CD4-positive, alpha-beta T cell treated with Interleukin-12 subunit alpha and Interleukin-12 subunit beta, for 1 hour (primary cell): ENCODE data around the gene CDK13.
A peak's percentile ranks its signal among the peaks of the same experiment; 100 is the strongest.

Source experiments
- DNase-seq: peaks from one replicate; pipeline ENCODE4 v3.0.0-alpha.2; 2020

Gene CDK13

DNA sequence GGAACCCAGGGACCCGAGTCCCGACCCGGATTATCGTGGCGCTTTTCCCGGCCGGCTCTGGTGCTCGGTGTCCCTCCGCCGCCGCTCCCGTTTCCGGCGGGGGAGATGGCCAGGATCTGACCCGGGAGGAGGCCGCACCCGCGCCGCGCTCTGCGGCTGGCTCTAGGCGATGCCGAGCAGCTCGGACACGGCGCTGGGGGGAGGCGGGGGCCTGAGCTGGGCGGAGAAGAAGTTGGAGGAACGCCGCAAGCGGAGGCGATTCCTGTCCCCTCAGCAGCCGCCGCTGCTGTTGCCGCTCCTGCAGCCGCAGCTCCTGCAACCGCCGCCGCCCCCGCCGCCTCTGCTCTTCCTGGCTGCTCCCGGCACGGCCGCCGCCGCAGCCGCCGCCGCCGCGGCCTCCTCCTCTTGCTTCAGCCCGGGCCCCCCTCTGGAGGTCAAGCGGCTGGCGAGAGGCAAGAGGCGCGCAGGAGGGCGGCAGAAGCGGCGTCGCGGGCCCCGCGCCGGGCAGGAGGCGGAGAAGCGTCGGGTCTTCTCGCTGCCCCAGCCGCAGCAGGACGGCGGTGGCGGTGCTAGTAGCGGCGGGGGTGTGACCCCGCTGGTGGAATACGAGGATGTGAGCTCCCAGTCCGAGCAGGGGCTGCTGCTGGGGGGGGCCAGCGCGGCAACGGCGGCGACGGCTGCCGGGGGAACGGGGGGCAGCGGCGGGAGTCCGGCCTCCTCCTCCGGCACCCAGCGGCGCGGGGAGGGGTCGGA is 593 bp downstream of the CDK13 start:
- peak; percentile 39 for DNase-seq

DNA sequence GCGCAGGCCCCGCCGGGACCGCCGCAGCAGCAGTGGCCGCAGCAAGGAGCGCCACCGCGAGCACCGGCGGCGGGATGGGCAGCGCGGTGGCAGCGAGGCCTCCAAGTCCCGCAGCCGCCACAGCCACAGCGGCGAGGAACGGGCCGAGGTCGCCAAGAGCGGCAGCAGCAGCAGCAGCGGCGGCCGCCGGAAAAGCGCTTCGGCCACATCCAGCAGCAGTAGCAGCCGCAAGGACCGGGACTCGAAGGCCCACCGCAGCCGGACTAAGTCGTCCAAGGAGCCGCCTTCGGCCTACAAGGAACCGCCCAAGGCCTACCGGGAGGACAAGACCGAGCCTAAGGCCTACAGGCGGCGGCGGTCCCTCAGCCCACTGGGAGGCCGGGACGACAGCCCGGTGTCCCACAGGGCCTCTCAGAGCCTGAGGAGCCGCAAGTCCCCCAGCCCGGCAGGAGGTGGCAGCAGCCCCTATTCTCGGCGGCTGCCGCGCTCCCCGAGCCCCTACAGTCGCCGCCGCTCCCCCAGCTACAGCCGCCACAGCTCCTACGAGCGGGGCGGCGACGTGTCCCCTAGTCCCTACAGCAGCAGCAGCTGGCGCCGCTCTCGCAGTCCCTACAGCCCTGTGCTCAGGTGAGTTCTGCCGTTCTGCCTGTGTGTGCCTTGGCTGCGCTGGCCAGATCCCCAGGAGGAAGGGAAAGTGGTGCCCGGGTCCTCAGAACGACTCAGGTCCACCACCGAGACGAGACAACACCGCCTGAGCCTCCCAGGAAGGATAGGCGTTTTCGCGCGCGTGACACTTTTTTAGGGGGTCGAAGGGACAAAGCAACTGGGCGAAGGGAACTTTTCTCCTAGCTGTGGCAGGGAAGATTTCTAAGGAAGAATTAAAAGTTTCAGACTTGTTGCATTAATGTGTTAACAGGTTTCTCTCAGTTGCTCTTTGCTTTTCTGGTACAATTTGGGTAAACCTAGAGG is 1.5 kb downstream of the CDK13 start:
- peak; percentile 73 for DNase-seq

DNA sequence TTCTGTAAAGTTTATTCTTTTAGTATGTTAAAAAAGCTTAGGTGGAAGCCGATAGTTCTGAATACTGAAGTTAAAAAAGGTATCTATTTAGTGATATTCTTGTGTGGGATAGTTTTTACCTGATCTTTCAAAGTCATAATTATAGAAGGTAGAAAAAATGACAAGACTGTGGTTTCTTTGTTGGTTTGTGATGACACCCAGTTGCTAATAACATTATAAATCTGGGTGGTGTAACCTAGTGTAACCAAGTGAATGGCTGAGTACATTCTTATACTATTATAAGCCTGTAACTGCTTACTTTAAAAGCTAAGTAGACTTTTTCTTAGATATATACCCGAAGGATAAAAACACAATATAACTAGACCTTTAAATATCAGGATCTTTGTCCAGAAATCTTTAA is 2.3 kb downstream of the CDK13 start:
- DNase-seq = peak; percentile 48

DNA sequence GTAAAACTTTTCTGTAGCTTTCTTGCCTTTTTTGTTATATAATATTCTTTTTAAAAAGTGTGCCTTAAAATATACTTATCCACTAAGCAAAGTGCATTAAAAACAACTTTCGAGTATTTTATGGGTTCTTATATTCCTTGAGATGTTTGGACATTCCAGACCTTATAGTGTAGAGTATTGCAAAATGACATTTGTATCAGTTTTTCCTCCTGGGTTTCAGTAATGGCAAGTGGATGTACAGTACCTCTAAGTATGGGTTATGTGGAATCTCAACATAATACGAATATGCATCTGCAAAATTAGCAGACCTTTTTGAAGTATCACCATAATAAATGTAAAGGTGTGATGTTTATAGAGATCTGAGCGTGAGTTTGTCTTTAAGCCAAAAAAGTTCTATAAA is 2.7 kb downstream of the CDK13 start:
- DNase-seq = no peak

DNA sequence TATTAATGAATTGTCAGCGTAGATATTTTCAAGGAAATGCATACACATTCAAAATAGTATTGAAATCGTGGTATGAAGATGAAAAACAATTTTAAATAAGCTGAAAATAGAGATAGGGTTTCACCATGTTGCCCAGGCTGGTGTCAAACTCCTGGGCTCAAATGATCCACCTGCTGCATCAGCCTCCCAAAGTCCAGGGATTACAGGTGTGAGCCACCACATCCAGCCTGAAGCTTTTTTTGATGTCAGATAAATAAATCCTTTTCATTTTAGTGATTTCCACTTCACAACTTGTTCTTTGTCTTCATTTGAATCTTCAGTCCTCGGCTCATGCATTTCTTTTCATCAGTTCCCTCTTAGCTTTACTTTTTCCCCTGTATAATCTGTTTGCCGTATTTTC is 4.6 kb downstream of the CDK13 start:
- DNase-seq = no peak

DNA sequence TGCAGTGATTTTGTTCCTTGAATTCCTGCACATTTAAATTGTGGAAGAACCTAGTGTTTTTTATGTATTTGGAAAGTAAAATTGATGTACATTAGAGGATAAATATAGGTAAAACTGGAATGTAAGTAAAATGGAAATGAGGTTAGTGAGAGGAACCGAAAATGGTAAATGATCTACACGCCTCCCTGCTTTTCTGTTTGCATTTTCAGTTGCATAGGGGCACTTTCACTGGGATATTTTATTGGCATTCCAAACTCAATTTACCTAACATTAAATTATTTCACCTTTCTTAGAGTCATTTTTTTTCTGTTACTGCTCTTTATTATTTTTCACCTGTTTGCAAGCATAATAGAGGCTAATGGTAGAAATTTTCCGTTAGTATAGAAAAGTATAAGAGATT is 8.0 kb downstream of the CDK13 start:
- DNase-seq = no peak

DNA sequence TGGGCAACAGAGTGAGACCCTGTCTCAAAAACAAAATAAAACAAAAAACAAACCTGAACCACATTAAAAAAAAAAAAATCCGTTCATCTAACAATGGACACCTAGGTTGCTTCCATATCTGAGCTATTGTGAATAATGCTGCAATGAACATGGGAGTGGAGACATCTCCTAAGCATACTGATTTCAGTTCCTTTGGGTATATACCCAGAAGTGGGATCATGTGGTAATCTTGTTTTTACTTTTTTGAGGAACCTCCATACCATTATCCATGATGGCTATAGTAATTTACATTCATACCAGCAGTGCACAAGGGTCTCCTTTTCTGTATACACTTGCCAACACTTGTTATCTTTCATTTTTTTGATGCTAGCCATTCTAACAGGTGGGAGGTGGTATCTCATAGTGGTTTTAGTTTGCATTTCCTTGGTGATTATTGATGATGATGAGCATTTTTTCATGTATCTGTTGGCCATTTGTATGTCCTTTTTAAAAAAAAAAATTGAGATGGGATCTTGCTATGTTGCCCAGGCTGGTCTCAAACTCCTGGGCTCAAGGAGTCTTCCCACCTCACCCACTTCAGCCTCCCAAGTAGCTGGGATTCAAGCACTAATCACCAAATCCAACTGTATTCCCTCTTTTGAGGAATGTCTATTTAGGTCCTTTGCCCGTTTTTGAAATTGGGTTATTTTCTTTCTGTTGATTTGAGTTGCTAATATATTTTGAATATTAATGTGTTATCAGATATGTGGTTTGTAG is 17.5 kb downstream of the CDK13 start:
- DNase-seq = no peak

DNA sequence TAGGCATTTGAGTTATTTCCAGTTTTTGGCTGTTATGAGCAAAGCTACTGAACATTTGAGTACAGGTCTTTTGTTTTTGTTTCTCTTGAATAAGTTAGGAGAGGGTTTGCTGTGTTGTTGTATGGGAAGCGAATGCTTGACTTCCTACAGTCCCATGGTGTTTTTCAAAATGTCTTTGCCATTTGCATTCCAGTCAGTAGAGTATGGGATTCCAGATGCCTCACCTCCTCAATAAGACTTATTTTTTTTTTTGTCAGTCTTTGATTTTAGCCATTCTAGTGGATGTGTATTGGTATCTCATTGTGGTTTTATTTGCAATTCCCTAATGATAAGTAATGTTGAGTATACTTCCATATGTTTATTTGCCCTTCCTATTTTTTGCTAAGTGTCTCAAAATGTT is 19.4 kb downstream of the CDK13 start:
- DNase-seq = no peak

DNA sequence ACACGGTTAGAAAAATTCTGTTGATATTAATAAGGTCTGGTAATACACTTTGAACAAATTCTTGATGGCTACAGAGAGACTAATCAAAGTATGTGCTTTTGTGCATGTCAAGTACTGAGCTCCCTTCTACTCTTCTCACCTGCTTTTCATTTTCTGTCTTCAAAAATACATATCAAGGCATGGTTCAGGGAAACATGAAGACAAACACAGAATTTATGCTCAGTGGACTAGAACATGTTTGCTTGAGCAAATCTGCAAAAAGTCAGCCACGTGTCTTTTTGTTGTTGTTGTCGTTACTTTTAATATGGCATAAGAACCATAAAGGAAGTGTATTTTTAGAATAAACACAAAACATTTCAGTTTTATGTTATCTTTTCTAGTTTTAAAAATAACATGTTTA is 21.9 kb downstream of the CDK13 start:
- no peak for DNase-seq

DNA sequence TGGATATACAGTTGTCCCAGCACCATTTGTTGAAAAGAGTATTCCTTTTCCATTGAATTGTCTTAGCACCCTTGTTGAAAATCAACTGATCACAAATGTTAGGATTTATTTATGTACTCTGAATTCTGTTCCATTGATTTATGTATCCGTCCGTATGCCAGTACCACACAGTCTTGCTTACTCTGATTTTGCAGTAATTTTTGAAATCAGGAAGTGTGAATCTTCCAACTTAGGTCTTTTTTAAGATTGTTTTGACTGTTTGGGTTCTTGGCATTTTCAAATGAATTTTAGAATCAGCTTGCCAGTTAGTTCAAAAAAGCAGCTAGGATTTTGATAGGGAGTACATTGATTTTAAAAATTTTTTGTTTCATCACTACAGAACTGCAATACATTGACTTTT is 23.7 kb downstream of the CDK13 start:
- no peak for DNase-seq

DNA sequence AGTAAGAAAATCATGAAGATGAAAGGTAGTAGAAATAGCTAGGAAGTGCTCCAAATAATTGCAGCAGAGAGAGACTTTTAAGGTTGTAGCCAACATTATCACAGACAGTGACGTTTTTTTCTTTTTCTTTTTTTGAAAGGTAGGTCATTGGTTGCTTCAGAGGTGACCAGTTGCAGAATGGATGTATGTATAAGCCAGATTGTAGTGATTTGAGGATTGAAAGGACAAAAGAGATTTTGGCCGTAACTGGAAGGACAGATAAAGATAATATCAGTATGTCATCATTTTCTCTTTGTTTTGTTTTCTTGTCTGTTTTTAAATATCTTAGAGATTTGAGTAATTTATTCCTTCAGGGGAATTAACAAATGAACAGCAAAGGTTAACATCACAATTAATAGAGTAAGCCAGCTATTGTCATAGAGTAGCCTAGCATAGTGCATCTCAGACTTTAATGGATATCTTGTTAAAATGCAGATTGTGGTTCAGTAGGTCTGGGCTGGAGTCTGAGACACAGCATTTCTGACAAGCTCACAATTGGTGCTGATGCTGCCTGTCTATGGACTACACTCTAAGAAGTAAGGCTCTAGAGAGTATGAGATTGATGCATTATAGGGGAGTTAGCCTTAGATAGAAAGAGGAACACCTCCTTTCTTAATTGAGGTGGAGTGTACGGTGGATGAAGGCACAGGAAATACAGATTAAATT is 28.3 kb downstream of the CDK13 start:
- DNase-seq = no peak

DNA sequence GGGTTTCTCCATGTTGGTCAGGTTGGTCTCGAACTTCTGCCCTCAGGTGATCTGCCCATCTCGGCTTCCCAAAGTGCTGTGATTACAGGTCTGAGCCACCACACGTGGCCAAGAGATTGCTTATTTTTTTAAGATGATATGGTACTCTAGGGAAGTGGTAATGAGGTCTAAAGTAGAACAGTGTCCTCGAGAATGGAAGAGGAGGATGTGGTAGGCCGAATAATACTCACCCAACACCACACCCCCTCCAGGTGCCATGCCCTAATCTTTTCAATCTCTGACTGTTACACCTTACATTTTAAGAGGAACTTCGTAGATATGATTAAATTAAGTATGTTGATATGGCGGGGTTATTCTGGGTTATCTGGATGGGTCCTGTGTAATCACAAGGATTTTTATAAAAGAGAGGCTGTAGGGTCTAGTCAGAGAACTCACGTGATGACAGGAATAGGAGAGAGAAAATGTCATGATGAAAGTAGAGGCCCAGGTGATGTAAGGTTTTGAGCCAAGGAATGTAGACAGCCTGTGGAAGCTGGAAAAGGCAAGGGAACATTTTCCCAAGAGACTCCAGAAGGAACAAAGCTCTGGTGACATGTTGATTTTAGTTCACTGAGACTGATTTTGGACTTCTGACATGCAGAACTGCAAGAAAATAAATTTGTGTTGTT is 29.5 kb downstream of the CDK13 start:
- peak; percentile 56 for DNase-seq

DNA sequence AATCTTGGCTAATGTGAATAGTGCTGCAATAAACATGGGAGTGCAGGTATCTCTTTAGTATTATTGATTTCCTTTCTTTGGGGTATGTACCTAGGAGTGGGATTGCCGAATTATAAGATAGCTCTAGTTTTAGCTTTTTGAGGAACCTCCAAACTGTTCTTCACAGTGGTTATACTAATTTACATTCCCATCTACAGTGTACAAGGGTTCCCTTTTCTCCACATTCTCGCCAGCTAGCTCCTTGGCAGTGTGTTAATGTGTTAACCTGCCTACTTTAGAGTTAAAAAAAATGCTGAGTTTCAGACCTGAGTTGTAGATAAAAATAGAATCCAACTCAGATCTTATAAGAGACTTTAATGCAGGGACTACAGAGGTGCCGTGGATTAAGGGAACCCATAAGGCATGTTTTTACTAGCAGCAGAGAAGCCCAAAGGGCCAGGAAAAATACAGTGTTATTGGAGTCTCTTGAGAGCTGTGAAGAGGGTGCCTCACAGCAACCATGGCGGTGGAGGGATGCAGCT is 35.4 kb downstream of the CDK13 start:
- DNase-seq = no peak

DNA sequence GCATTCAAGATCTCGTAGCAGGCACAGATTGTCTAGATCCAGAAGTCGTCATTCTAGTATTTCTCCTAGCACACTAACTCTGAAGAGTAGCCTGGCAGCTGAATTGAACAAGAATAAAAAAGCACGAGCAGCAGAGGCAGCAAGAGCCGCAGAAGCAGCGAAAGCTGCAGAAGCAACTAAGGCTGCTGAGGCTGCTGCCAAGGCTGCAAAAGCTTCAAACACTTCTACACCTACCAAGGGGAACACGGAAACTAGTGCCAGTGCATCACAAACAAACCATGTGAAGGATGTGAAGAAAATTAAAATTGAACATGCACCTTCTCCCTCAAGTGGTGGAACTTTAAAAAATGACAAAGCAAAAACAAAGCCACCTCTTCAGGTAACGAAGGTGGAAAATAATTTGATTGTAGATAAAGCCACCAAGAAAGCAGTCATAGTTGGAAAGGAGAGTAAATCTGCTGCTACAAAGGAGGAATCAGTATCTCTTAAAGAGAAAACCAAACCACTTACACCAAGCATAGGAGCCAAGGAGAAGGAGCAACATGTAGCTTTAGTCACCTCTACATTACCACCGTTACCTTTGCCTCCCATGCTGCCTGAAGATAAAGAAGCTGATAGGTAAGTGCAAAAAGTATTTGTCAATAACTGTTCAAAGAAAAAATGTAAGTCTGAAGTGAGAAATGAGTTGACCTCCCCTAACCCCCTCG is 37.7 kb downstream of the CDK13 start:
- DNase-seq = peak; percentile 25

DNA sequence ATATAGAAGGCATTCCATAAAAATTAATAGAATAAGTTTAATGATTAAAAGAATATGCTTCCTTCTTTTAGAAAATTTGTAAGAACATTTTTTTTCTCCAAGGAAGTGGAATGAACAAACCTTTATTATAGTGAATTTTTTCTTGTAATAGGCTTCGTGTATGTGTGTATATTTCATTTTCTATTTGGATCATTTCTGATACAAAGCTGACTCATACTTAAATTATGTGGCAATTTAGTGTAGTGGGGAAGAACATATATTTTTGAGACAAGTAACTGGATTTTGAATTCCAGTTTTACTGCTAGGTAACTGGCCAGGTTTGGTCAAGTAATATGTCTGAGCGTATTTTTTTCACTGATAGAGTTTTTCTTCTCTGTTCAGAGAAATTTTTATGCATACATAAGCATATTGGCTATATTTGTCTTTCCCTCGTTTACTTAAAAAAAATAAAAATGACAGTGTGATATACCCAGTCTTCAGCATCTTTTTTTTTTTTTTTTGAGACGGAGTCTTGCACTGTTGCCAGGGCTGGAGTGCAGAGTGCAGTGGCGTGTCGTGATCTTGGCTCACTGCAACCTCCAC is 50.8 kb downstream of the CDK13 start:
- DNase-seq = no peak

DNA sequence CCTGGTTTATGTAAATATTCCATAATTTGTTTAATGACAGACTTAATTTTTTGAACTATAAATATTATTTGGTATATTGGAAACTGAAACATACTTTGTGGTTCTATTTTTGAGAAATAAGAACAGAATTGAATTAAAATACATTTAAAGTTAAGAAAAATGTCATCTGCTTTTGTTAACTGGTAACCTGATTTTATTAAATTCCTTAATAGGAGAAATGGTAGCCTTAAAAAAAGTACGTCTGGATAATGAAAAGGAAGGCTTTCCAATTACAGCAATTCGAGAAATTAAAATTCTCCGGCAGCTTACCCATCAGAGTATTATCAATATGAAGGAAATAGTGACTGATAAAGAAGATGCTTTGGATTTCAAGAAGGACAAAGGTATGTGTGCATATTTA is 51.6 kb downstream of the CDK13 start:
- no peak for DNase-seq

DNA sequence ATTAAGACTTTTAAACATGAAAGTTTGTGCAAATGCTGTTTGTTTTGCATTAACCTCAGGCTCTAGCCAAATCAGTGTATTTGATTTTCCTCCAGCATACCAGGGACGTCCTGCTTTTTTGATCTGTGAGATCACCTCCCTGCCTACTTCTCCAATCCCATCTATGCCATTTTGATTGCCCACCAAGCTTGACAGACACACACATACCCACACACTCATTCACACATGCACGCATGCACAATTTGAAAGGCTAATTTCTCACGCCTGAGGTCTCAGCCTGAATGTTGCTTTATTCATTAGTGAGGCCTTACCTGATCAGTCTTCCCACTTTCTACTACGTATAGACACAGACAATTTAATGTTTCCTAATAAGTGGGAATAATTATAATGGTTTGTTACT is 53.5 kb downstream of the CDK13 start:
- DNase-seq = no peak

DNA sequence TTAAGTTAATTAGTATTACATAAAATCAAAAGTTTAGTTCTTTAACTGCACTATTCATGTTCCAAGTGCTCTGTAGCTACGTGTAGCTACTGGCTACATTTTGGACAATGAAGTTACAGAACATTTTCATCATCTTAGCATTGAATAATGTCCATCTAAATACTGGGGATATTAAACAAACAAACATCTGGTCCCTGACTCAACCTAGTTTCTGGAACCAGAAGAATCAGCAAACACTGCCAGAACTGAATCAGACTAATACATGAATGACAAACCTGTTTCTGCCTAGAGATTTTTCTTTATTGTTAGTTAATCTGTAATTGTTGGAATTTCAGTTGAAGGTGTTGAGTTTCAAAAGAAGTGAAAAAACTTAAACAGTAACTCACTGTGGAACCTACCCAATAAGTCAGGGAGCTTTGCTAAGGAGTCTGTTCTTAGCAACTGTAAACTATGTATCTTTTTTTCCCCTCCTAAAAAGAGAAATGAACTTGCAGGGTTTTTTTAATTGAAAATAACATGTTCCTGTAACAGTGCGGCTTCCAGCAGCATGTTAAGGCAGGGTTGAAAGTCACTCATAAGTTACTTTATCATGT is 58.3 kb downstream of the CDK13 start:
- DNase-seq = no peak

DNA sequence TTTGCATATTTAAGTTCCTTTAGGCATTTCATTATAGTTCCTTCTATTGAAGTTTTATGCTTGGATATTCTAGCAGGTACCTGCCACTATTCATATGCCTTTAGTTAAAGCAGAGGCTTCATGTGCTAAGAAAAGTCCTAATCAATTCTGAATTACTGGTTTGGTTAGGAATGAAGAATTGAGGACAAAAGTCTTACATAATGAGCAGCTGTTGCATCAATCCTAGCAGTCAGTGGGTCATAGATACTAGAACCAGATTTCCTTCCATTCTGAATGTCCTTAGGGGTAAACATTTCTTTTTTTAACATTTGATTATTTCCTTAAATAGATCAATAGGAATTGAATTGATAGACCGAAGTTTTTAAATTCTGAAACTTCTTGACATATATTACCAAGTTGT is 59.2 kb downstream of the CDK13 start:
- no peak for DNase-seq

DNA sequence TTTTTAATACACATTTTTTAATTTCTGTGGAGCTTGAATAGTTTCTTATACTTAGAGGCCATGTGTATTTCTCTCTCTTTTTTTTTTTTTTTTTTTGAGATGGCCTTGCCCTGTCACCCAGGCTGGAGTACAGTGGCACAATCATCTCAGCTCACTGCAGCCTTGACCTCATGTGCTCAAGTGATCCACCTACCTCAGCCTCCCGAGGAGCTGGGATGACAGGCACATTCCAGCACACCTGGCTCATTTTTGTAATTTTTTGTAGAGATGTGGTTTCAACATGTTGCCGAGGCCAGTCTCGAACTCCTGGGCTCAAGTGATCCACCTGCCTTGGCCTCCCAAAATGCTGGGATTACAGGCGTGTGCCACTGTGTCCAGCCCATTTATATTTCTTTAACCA is 64.3 kb downstream of the CDK13 start:
- no peak for DNase-seq
